ENCODE measurements around the gene GGT5.
"Not testable (repeated sequence)": the region's sequence is repeated elsewhere in the genome, so short reads cannot be mapped to it uniquely, and the experiment has no call there.

DNA sequence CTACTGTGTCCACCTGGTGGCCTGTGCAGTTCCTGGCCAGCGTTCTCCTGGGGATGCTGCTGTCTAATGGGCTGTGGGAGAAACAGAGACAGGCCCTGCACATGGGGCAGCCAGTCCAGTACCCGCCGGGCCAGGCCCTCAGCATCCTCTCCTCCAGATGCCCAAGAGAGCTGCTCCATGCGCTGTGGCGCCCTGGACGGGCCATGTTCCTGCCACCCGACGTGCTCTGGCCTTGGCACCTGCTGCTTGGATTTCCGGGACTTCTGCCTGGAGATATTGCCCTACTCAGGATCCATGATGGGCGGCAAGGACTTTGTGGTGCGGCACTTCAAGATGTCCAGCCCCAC is 62.0 kb downstream of the GGT5 start:
- not testable (repeated sequence) for TF ChIP-seq KLF16 (CRISPR knock-in tag; IDR thresholded peaks at IDR 0.05); ZNF274 (CRISPR knock-in tag; IDR thresholded peaks at IDR 0.05); PTBP1 (IDR thresholded peaks at IDR 0.05; ENCODE audit: low read depth, low read length, poor library complexity, severe bottlenecking); ZSCAN29 (CRISPR knock-in tag; conservative IDR thresholded peaks at IDR 0.05); TARDBP (CRISPR knock-in tag; IDR thresholded peaks at IDR 0.05); REPIN1 (CRISPR knock-in tag; IDR thresholded peaks at IDR 0.05; ENCODE audit: borderline replicate concordance, low read depth); PAX8 (CRISPR knock-in tag; IDR thresholded peaks at IDR 0.05; ENCODE audit: borderline replicate concordance); SP1 (IDR thresholded peaks at IDR 0.05); SP1 (CRISPR knock-in tag; IDR thresholded peaks at IDR 0.05)
- TF ChIP-seq, protein P1, sequence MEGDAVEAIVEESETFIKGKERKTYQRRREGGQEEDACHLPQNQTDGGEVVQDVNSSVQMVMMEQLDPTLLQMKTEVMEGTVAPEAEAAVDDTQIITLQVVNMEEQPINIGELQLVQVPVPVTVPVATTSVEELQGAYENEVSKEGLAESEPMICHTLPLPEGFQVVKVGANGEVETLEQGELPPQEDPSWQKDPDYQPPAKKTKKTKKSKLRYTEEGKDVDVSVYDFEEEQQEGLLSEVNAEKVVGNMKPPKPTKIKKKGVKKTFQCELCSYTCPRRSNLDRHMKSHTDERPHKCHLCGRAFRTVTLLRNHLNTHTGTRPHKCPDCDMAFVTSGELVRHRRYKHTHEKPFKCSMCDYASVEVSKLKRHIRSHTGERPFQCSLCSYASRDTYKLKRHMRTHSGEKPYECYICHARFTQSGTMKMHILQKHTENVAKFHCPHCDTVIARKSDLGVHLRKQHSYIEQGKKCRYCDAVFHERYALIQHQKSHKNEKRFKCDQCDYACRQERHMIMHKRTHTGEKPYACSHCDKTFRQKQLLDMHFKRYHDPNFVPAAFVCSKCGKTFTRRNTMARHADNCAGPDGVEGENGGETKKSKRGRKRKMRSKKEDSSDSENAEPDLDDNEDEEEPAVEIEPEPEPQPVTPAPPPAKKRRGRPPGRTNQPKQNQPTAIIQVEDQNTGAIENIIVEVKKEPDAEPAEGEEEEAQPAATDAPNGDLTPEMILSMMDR (CRISPR knock-in tag; IDR thresholded peaks at IDR 0.05), result not testable (repeated sequence)
- TF ChIP-seq, protein P2, sequence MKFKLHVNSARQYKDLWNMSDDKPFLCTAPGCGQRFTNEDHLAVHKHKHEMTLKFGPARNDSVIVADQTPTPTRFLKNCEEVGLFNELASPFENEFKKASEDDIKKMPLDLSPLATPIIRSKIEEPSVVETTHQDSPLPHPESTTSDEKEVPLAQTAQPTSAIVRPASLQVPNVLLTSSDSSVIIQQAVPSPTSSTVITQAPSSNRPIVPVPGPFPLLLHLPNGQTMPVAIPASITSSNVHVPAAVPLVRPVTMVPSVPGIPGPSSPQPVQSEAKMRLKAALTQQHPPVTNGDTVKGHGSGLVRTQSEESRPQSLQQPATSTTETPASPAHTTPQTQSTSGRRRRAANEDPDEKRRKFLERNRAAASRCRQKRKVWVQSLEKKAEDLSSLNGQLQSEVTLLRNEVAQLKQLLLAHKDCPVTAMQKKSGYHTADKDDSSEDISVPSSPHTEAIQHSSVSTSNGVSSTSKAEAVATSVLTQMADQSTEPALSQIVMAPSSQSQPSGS (CRISPR knock-in tag; IDR thresholded peaks at IDR 0.05), result not testable (repeated sequence)
- TF ChIP-seq, protein P3, sequence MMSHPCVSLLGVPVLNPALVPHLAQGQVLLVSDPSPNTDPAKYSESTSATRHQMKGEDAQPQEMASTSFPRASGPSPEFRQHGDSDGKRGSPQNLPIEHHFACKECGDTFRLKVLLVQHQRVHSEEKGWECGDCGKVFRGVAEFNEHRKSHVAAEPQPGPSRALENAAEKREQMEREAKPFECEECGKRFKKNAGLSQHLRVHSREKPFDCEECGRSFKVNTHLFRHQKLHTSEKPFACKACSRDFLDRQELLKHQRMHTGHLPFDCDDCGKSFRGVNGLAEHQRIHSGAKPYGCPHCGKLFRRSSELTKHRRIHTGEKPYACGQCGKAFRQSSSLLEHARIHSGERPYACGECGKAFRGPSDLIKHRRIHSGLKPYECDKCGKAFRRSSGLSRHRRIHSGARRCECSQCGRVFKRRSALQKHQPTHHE (CRISPR knock-in tag; IDR thresholded peaks at IDR 0.05; ENCODE audit: borderline replicate concordance), result not testable (repeated sequence)

All from HepG2 (cell line).